Motor neuron (in vitro differentiated cells): Measurements from ENCODE around the gene TAMALIN. TPM values are rescaled to one million over a fixed set of nuclear protein-coding genes. Genes with fewer than 3 reads are reported as not detected.
A peak's percentile ranks its signal among the peaks of the same experiment; 100 is the strongest.

Experiments used
- ATAC-seq, 8 experiments: fragments of 200-7000 bp; cut with Tn5 transposase; replicated peaks in 6 of 8; 2 replicates each; pipeline ENCODE4 v1.8.0; 2021; ENCODE audit warnings: mild to moderate bottlenecking in 8 of 8, moderate library complexity in 8 of 8
- H3K27ac ChIP-seq, 2 donors: fragments of 250-450 bp; sonication (Bioruptor Pico); 2 replicates each; pipeline ENCODE4 v1.9.0; 2021; ENCODE audit warnings: antibody characterized with exemption in 2 of 2, mild to moderate bottlenecking in 2 of 2, moderate library complexity in 1 of 2
- H3K4me1 ChIP-seq, 2 donors: fragments of 250-450 bp; sonication (Bioruptor Pico); replicated peaks in 1 of 2; 2 replicates each; pipeline ENCODE4 v1.6.1; 2021; ENCODE audit warnings: antibody characterized with exemption in 2 of 2, mild to moderate bottlenecking in 2 of 2, moderate library complexity in 1 of 2
- H3K4me3 ChIP-seq, 5 donors: fragments of 250-450 bp; sonication (Bioruptor Pico); 2 replicates each; pipeline ENCODE4 v1.9.0; 2021; ENCODE audit warnings: antibody characterized with exemption in 5 of 5, mild to moderate bottlenecking in 5 of 5, moderate library complexity in 4 of 5
- WGBS, 10 experiments: fragments of 450-650 bp; shearing (Covaris generic); methylation state at CpG; one replicate each; pipeline ENCODE4 v1.0.0; 2022; 5-methylcytosine and 5-hydroxymethylcytosine counted together
- in situ Hi-C, 9 experiments: fragments of 400-800 bp; cut with MboI; loops; one replicate each; pipeline ENCODE4 v1.15.0; 2021; ENCODE audit warnings: low sequenced_read_pairs in 9 of 9, low pct_unique_long_range_greater_than_20kb in 2 of 9; ENCODE audit not compliant: unreplicated experiment in 9 of 9
- total RNA-seq, 8 experiments: library from RNA; unstranded; fragments of 300-600 nt; gene quantifications; 2 replicates each; pipeline versions ENCODE4 v1.2.3 to v1.2.4, GENCODE V29; 2022

The TAMALIN gene
- total RNA-seq, 8 experiments from 2014 or later: 2.9 to 45.8 (median 5.7) TPM

DNA sequence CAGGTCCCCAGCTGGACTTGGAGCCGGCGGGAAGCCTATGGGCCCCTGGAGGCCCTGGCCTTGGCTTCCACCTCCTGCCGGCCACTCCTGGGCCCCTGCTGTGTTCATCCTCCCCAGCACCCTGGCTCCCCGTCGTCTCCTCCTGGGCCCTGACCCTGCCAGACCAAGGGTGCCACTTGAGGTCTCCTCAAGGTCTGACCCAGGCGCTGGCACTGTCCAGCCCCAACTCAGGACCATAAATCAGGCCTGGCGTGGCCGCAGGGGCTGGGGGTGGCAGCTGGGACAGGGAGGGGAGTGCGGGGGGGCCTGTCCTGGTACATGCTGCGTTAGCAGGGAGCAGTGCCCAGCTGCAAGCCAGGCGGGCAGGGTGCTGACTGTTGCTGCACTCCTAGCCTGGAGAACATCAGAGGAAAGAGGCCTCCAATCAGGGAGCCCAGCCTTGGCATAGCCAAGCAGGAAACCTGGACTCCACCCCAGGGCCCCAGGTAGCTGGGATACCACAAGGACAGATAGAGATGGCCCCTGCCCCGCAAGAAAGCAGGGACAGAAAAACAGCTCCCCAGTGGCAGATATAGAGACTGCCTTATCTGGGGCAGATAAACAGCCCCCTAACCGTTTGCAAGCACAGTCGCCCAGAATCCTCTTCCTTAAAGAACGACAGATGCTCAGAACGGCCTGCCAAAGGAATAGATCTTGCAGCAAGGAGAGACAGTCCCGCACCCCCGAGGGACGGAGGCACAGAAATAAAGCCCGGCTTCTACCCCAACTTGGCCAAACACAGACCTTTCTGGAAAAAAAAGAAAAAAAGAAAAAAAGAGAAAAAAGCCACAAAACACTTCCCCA lies 56.6 kb downstream of the TAMALIN start:
- Histone ChIP-seq H3K4me3 (no peak overlapping the region), H3K27ac (no peak overlapping the region), H3K4me1 (peaks cover 18% of the 10 kb centered on the region in 2 donors)
- 30 to 94% (median 67%) methylated on average over 2 to 8 of the region's 20 CpGs; no CpG with 5 or more reads in 1 of the 10 experiments for WGBS, 10 experiments
- in situ Hi-C loops: no loop called here
- ATAC-seq: peak in 1 of 8 experiments; percentile 0

DNA sequence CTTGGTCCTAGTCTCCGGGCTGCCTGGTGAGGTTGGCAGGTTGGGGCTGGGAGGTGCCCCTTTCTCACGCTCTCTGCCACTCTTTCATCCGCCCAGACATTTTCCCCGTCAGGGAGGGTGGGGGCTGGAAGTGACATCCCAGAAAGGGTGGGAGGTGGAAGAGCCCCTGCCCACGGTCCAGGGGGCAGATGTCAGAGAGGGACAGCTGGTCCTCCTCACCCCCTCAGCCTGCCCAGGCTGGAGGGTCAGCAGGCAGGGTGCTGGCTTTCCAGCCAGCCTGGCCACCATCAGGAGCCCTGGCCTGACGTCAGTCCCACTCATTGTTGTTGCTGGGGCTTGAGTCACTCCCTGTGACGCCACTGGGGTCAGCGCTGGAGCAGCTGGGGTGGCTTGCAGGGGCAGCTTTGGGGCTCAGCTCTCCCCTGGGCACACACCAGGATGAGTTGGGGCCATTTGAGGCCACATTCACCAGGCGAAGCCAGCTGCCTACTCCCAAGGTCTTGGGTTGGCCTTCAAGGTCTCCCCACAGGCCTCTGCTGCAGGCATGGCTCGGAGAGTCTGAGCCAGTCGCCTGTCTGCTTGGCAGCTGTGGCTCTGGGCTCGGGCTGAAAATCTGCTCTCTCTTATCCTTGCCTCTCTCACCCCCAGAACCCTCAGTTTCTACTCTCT lies 57.4 kb downstream of the TAMALIN start:
- peak in 7 of 8 experiments; percentile 53 to 87 (median 75) for ATAC-seq
- Histone ChIP-seq H3K4me3 (no peak overlapping the region), H3K4me1 (peaks cover 15 to 18% of the 10 kb centered on the region in 2 donors), H3K27ac (no peak overlapping the region)
- in situ Hi-C loops: no loop called here
- 6 to 100% (median 70%) methylated on average over 3 to 4 of the region's 12 CpGs; no CpG with 5 or more reads in 6 of the 10 experiments for WGBS, 10 experiments

Other genes with a start within 250 kb of the TAMALIN start
- 10 to 100 TPM in 1 of 8 experiments, 1 to 10 TPM in 4, under 1 TPM in 3; 0.46 to 25.3 (median 2.1) TPM for gene FIGNL2, start 158.2 kb upstream of the TAMALIN start, total RNA-seq
- under 1 TPM in 6 of 8 experiments, not detected in 2; 0.05 to 1.00 (median 0.35) TPM for gene ANKRD33, start 118.8 kb upstream of the TAMALIN start, total RNA-seq
- gene ACVRL1, start 99.4 kb upstream of the TAMALIN start, total RNA-seq: 10 to 100 TPM in 1 of 8 experiments, under 1 TPM in 7; 0.05 to 10.6 (median 0.58) TPM
- gene ACVR1B, start 55.2 kb upstream of the TAMALIN start, total RNA-seq: 10 to 100 TPM in 7 of 8 experiments, 1 to 10 TPM in 1; 9.0 to 62.0 (median 36.6) TPM
- 10 to 100 TPM in 2 of 8 experiments, 1 to 10 TPM in 6; 3.4 to 11.8 (median 7.7) TPM for gene NR4A1, start 44.5 kb downstream of the TAMALIN start, total RNA-seq
- 10 to 100 TPM; 27.4 to 55.1 (median 35.8) TPM for gene ATG101, start 63.0 kb downstream of the TAMALIN start, total RNA-seq
- gene SMIM41, start 72.8 kb downstream of the TAMALIN start, total RNA-seq: not detected
- under 1 TPM in 6 of 8 experiments, not detected in 2; 0.14 to 0.85 (median 0.26) TPM for gene KRT80, start 185.1 kb downstream of the TAMALIN start, total RNA-seq
- 1 to 10 TPM in 5 of 8 experiments, under 1 TPM in 1, not detected in 2; 0.78 to 5.8 (median 2.4) TPM for gene KRT7, start 226.3 kb downstream of the TAMALIN start, total RNA-seq